B cell (primary cell): ENCODE data around the gene RAD51D. TPM values are rescaled to one million over a fixed set of nuclear protein-coding genes. Genes with fewer than 3 reads are reported as not detected.

Source experiments
- ATAC-seq: fragments of 200-7000 bp; cut with Tn5 transposase; one replicate; pipeline ENCODE4 v1.10.0; 2021; ENCODE audit warnings: low read depth, mild to moderate bottlenecking, moderate number of reproducible peaks, moderate library complexity
- CTCF ChIA-PET: fragments of 350-600 bp; sonication (Branson Sonifier 250); formaldehyde crosslinking; loops from one replicate; lab custom pipeline; 2021; ENCODE audit warnings: antibody characterized with exemption, inconsistent platforms; lab: Charles Lee
- POLR2A ChIA-PET: fragments of 350-600 bp; sonication (Branson Sonifier 250); formaldehyde crosslinking; loops from one replicate; lab custom pipeline; 2021; ENCODE audit warnings: antibody characterized with exemption; lab: Charles Lee
- DNase-seq: peaks from one replicate; pipeline ENCODE4 v3.0.0; 2013
- H2AFZ ChIP-seq: 2 replicates; pipeline ENCODE4 v1.6.1; 2012; ENCODE audit warnings: mild to moderate bottlenecking, low read depth, low read length; ENCODE audit not compliant: insufficient read depth, poor library complexity, severe bottlenecking
- H3K27ac ChIP-seq, 2 donors: 1 replicate in 1 of 2; 2 replicates in 1 of 2; pipeline ENCODE4 v1.5.1; 2012 to 2013; ENCODE audit warnings: low read length in 2 of 2, mild to moderate bottlenecking in 2 of 2, moderate library complexity in 1 of 2
- H3K27me3 ChIP-seq, 4 experiments: fragments of 200-600 bp in 1 of 4; sonication (generic) in 1 of 4; replicated peaks in 1 of 4; 1 replicate in 2 of 4; 2 replicates in 2 of 4; pipeline versions ENCODE4 v1.6.1 to v1.7.0; 2013 to 2016; ENCODE audit warnings: low read length in 3 of 4, mild to moderate bottlenecking in 2 of 4, mixed read lengths in 1 of 4, moderate library complexity in 1 of 4; ENCODE audit not compliant: insufficient read depth in 4 of 4, control insufficient read depth in 3 of 4; ENCODE audit errors: control extremely low read depth in 1 of 4
- H3K36me3 ChIP-seq, 2 experiments: replicated peaks in 1 of 2; 1 replicate in 1 of 2; 2 replicates in 1 of 2; pipeline versions ENCODE4 v1.6.1 to v1.7.1; 2013; ENCODE audit warnings: low read length in 1 of 2; ENCODE audit not compliant: insufficient read depth in 2 of 2, control insufficient read depth in 1 of 2; ENCODE audit errors: control extremely low read depth in 1 of 2, extremely low read depth in 1 of 2
- H3K4me1 ChIP-seq, 2 donors: fragments of 200-600 bp in 1 of 2; sonication (generic) in 1 of 2; 1 replicate in 1 of 2; 2 replicates in 1 of 2; pipeline versions ENCODE4 v1.5.1 to v1.6.1; 2013 to 2017; ENCODE audit warnings: low read length in 2 of 2; ENCODE audit not compliant: control insufficient read depth in 2 of 2, insufficient read depth in 2 of 2
- H3K4me2 ChIP-seq: replicated peaks from 2 replicates; pipeline ENCODE3; 2012; ENCODE audit warnings: mild to moderate bottlenecking, low read depth, low read length; ENCODE audit not compliant: poor library complexity, severe bottlenecking
- H3K4me3 ChIP-seq, 5 experiments: fragments of 200-600 bp in 1 of 5; sonication (generic) in 1 of 5; 1 replicate in 3 of 5; 2 replicates in 2 of 5; pipeline versions ENCODE4 v1.5.1 to v1.7.0; 2011 to 2016; ENCODE audit warnings: low read length in 4 of 5, mild to moderate bottlenecking in 4 of 5, low read depth in 2 of 5, control low read depth in 1 of 5, moderate library complexity in 1 of 5; ENCODE audit not compliant: insufficient read depth in 1 of 5; ENCODE audit errors: control extremely low read depth in 1 of 5, extremely low read depth in 1 of 5
- H3K79me2 ChIP-seq: fragments of 200-600 bp; sonication (generic); one replicate; pipeline ENCODE4 v1.6.0; 2016; ENCODE audit warnings: low read length; ENCODE audit not compliant: control insufficient read depth, insufficient read depth
- H3K9ac ChIP-seq: fragments of 200-600 bp; sonication (generic); 2 replicates; pipeline ENCODE4 v1.6.1; 2017; ENCODE audit warnings: mild to moderate bottlenecking, low read length, moderate library complexity
- H3K9me3 ChIP-seq, 3 donors: one replicate each; pipeline versions ENCODE4 v1.6.1 to v1.7.1; 2013; ENCODE audit warnings: low read length in 2 of 3; ENCODE audit not compliant: control insufficient read depth in 2 of 3, insufficient read depth in 1 of 3; ENCODE audit errors: control extremely low read depth in 1 of 3
- H4K20me1 ChIP-seq: 2 replicates; pipeline ENCODE4 v1.6.0; 2012; ENCODE audit warnings: mild to moderate bottlenecking, low read length; ENCODE audit not compliant: insufficient read depth, control insufficient read depth, poor library complexity, severe bottlenecking
- H3K27ac Mint-ChIP-seq: one replicate; pipeline ENCODE4 v1.8.0; 2021; ENCODE audit warnings: mixed read lengths
- H3K27me3 Mint-ChIP-seq: one replicate; pipeline ENCODE4 v1.8.0; 2021; ENCODE audit warnings: mixed read lengths
- H3K4me1 Mint-ChIP-seq: one replicate; pipeline ENCODE4 v1.8.0; 2021; ENCODE audit warnings: mixed read lengths
- H3K4me3 Mint-ChIP-seq: one replicate; pipeline ENCODE4 v1.8.0; 2021; ENCODE audit warnings: mixed read lengths
- H3K9me3 Mint-ChIP-seq: one replicate; pipeline ENCODE4 v1.8.0; 2022; ENCODE audit warnings: mixed read lengths; ENCODE audit not compliant: insufficient read depth
- CTCF ChIP-seq: fragments of 200-600 bp; IDR thresholded peaks from one replicate; pipeline ENCODE4 v1.8.0; 2022; ENCODE audit warnings: antibody characterized with exemption, mild to moderate bottlenecking
- EZH2 ChIP-seq: IDR thresholded peaks from 2 replicates; pipeline ENCODE4 v1.6.1; 2012; ENCODE audit warnings: borderline replicate concordance, low read depth, mild to moderate bottlenecking, moderate library complexity, low read length; ENCODE audit not compliant: insufficient read depth, poor library complexity, severe bottlenecking
- intact Hi-C: fragments of 100-400 bp; cut with micrococcal nuclease; formaldehyde crosslinking; loops from one replicate; pipeline ENCODE4 v1.10.0; 2022
- polyA plus RNA-seq: library from polyadenylated mRNA; depleted of rRNA; stranded (reverse); fragments of >200 nt; gene quantifications from 2 replicates; pipeline ENCODE4 v1.2.3, GENCODE V29; 2012
- total RNA-seq, 2 donors: library from RNA; stranded (reverse); fragments of 120-200 nt in 1 of 2; gene quantifications; 1 replicate in 1 of 2; 2 replicates in 1 of 2; pipeline versions ENCODE4 v1.2.3 to v1.2.4, GENCODE V29; 2013 to 2022

The RAD51D gene
- total and polyA plus RNA-seq, 2 donors (not counting 1 experiment from before 2014, with no cell fraction given), result 12.8 to 29.4 TPM

- H3K27ac Mint-ChIP-seq, result peak overlapping the region; percentile 29
These were observed 1.7 kb downstream of the RAD51D start for GRCh38 chr17:35117984-35118383.

More at GRCh38 chr17:35117984-35118383, 1.7 kb downstream of the RAD51D start:
- no peak overlapping the region for H3K9ac ChIP-seq
- POLR2A ChIA-PET, result no interaction called here
- ATAC-seq, result no peak
- DNase-seq, result peak; percentile 34
- H4K20me1 ChIP-seq, result peaks cover 6% of the 10 kb centered on the region
- Mint-ChIP-seq H3K9me3 (no peaks in the 10 kb centered on the region), H3K27me3 (no peaks in the 10 kb centered on the region), H3K4me3 (peak overlapping the region; percentile 93), H3K4me1 (peaks cover 27% of the 10 kb centered on the region)
- no peaks in the 10 kb centered on the region for H3K36me3 ChIP-seq
- H3K27ac ChIP-seq, result no peak overlapping the region
- H3K79me2 ChIP-seq, result peaks cover 34% of the 10 kb centered on the region
- peaks cover 0 to 2% (median 0%) of the 10 kb centered on the region in 3 donors for H3K9me3 ChIP-seq
- no peak overlapping the region for H3K4me3 ChIP-seq
- intact Hi-C loops, result loop anchor here (10.0 kb wide), 1 partner anchor 53 kb away; the partner anchor contains the start of gene RFFL
- no peak overlapping the region for H2AFZ ChIP-seq
- no peaks in the 10 kb centered on the region for H3K27me3 ChIP-seq
- peak overlapping the region; percentile 91 for H3K4me2 ChIP-seq
- CTCF ChIA-PET, result interaction anchor here (1.1 to 5.9 kb wide), 12 partner anchors 23 to 697 kb away, joined by 3 to 54 read pairs (median 12); partner anchors contain the start of genes LIG3 and RFFL
- H3K4me1 ChIP-seq, result peaks cover 16 to 18% of the 10 kb centered on the region in 2 donors
- no peak for TF ChIP-seq CTCF
- no peak for TF ChIP-seq EZH2
